TTC549 (cell line): ENCODE measurements around the gene CMIP.

ENCODE experiments used
- FAIRE-seq: peaks from 2 replicates; lab custom pipeline; 2012; peaks lifted over from hg19 to GRCh38; lab: Jason Lieb, UNC

Gene CMIP

DNA sequence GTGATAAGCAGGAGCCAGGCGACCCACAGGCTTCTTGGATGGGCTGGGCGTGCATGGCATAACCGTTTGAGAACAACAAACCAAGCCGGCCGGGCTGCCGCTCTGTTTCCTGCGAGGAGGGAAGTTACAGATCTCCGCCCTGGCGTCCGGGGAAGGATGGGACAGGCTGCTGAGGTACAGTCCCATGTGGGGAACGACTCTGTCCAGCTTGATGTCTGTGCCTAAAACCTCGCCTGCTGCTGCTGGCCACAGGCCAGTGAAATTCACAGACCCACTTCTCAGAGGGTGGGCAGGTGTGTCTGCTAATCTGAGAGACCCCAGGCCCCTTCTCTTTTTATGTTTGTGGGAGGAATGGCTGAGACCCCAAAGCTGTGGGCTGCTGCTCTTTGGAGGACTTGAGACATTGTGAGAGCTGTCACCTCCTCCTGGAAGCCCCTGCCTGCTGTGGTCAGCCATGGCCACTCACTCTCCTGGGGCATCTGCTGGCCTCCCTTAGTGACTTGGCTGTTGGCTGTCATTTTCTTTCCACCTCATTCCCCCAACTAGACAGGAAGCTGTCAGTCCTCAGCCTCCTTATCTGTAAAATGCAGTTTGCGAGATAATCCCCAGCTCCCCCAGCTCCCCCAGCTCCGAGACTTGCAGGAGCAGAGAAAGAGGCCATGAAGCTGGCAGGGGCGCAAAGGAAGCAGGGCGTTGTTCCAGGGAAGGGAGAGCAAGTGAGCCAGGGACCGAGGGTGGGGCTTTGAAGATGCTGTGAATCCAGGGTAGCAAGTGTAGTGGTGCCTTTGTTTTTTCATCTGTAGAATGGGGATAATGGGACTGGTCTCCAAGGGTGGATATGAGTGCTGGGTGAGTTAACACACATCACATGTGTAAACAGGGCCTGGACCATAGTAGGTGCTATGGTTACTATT lies 51.0 kb downstream of the CMIP start:
- no peak for FAIRE-seq

DNA sequence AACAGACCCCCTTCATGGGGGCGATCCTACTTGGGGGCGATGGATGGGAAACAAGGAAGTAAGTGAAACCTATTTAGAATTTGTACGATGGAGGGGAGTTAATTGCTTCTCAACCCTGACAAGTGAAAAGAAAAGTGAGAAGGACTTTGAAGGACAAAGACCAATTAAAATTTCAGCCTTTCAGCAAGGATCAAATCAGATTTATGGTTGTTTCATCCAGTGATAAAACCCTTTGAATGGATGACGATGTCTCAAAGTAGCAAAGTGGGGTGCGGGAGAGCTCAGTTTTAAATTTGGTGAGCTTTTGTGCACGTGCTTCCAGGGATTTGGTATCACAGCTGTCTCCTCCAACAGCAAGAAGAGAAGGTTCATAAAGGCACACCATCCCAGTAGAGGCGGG lies 51.7 kb downstream of the CMIP start:
- FAIRE-seq = no peak

DNA sequence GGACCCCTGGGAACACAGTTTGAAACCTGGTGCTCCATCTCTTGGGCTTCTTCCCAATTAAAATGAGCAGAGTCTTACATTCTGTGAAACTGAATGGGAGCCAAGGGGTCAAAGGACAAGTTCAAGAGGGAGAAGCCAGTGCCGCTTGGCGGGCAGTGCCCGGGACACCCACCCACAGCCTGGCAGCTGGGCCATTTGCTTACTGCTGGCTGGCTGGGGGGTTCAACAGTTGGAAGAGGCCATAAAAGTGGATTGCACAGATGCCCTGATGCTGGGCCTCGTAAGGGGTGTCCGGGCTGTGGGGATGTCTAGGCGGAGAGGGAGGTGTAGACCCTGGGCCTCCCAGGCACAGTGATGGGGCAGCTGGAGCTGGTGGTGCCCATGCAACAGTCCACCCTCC lies 52.1 kb downstream of the CMIP start:
- no peak for FAIRE-seq

DNA sequence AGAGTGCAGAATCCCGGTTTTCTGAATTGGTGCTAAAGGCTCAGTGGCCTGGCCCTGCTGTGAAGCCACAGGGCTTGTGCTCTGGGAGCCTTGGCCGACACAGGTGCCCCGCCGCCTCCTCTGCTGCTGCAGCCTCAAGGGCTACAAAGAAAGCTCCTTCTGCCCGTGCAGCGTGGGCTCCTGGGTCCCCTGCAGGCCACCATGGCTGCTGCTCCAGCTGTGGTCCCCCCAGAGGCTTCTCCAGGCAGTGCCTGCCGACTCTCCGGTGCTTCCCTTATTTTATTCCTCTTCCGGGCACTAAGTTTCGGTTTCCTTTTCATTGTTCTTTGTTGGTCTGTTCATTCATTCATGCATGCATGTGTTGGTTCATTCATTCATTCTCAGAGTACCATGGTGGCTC lies 53.1 kb downstream of the CMIP start:
- FAIRE-seq = no peak

DNA sequence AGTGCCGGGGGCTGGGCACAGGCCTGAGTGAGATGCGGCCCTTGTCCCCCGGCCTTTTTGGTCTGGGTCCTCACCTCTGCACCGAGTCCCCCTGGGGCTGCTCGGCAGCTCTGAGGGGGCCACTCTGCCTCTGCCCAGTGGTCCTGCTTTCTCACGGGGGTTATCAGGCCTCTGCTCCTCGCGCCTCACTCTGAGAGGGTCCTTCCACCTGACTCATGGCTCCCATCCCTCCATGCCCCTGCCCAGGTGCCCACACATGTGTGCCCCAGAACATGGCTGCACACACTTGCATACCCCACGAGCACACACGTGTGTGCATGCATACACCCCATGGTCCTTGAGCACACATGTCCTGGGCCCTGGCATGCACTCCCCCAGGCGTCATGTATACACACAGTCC lies 53.7 kb downstream of the CMIP start:
- FAIRE-seq = no peak

DNA sequence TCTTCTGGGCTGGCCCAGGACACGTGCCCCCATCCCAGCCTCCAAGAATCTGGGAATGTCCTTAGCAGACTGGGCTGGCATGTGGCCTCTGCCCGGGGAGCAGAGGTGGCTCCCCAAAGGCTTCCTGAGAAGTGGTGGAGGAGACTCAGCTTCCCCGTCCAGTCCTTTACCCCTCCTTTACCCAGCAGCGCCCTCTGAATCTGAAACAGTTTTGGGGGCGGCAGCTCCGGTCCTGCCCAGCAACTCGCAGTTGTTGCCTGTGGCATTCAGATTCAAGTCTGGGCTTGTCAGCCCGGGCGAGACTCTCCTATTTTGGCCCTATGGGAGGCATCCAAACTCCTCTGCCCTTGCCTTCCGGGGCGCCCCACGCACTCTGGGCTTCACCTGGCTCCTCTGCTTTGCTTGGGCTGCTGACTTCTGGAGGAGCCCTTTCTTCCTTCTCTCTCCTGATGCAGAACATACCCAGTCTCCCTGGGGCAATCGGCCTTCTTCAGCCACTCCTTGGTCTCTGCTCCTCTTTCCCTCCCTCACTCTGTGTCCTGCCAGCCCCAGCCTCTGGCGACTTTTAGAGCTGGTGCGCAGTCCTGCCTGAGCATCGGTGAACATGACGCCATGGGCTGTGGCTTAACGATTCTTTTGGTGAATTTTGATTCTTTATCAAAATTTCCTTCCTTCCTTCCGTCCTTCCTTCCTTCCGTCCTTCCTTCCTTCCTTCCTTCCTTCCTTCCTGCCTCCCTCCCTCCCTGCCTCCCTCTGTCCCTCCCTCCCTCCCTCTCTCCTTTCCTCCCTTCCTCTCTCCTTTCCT lies 55.2 kb downstream of the CMIP start:
- FAIRE-seq = no peak

DNA sequence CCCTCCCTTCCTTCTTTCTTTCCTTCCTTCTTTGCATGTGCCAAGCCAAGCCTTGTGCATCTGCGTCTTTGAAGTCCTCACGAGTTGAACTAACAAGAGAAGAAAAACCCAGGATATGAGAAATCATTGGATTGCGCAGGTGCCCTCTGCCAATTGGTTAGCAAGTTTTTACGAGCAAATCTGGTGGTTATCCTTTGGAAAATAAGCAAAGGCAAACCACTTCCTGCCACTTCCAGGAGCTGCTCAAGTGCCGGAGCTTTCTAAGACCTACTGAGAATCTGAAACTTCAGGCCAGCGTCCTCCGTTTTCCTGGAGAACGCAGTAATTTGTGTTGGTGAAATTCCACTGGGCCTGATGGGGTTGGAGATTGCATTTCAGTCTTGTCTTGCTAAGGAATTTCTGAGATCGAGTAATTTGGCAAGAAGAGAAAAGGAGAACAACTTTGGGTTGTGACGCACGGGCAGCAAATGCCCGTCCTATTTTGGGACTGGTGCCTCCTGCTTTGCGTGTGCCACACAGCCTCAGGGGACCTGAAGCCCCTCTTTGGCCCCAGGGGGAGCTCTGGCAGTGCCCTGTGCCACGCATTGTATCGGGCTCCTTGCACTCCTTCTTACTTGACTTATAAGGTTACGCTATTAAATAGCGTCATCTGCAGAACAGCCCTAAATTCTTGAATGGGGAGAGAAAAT lies 56.4 kb downstream of the CMIP start:
- no peak for FAIRE-seq

DNA sequence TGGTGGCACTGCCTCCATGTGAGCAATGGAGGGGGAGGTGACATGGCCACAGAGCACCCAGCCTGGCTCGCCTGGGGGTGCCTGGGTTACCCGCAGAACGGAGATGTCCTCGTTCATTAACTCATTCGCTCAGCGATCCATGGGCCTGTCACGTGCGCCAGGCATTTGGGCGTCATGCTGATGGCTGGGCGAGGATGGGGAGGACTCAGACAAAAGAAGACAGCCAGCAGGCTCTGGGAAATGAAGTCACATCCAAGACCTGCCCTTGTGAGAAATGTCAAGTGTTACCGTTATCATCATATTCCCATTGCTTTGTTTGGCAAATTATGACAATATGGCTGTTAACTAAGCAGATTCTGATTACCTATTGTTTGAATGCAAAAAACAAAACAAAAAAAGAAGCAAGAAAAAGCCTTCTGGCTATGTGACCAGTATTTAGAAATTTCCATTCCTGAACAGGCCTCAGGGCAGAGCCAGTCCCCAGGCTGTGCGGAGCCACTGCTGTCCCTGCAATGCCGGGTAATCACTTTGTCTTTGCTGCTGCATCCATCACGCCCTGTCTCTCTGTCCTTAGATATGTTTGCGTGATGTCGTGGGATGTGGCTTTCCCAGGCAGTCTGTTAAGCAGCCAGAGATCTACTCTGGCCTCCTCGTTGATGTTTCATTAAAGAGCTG lies 57.9 kb downstream of the CMIP start:
- no peak for FAIRE-seq

DNA sequence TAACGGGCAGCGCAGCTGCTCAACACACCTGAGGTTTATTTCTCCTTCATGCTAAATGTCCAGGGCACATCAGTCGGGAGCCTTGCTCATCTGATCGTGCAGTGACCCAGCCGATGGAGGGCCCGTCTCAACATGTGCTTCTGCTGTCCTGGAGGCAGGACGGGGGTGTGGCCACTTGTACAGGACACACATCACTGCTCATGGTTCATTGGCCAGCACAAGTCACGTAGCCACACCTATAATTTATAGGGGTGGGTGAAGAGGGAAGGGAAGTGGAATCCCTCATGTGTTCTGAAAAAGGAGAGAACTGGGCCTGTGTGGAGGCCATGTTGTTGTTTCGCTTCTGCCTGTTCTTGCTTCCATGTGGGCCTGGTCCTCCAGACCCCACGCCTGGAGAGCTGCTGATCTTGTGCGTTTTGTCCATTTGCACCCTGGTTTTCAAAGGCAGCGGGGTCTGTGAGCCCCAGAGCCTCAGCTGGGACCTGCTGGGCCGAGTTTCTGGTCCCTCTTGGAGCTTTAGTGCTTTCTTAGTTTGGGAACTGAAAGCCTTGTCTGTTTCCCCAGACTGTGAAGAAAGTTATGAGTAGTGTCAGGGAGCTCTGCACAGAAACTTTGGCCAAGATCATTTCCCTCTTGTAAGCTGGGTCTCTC lies 60.5 kb downstream of the CMIP start:
- no peak for FAIRE-seq

DNA sequence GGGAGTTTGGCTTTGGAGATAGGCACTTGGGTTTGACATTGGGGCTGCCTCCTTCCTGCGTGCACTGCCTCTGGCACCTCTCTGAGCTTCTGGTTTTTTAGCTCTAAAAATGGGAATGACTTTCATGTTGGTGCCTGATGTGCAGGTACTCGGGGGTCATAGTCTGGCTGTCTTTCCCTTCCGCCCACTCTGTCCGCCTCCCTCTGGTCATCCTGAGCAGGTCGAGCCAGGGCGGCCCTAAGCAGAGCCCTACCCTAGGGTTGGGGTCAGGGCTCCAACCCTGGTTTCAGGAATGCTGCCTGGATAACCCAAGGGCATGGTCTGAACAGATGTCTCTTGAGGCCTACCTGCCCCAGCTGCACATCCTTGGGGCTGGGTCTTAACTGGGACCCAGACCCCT lies 64.8 kb downstream of the CMIP start:
- FAIRE-seq = no peak

DNA sequence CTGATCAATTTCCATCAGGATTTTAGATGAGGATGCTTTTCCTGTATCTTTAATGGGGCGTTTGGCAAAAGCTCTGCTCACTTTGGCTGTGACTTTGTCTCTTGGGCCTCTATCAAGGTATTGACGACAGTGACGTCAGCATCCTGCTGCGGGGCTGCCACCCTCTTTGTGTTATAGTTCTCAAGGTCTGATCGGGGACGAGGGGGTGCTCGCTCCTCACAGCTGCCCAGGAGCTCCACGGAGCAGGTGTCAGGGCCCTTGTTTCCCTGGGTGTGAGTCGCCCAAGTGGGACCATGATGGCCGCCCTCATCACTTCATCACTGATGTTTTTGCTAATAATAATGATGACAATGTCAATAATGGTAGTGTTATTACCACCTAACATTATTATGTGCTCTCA lies 65.4 kb downstream of the CMIP start:
- FAIRE-seq = no peak

DNA sequence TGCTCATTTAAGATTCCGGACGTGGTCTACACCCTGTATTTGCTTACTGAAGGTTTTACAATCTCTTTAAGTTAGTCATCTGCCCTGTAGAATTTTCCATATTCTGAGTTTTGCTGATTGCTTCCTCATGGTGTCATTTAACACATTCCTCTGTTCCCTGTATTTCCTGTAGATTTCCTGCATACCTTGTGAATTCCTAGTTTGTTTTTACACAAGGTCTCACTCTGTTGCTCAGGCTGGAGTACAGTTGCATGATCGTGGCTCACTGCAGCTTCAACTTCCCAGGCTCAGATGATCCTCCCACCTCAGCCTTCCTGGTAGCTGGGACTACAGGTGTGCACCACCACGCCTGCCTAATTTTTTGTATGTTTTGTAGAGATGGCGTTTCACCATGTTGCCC lies 66.8 kb downstream of the CMIP start:
- no peak for FAIRE-seq

DNA sequence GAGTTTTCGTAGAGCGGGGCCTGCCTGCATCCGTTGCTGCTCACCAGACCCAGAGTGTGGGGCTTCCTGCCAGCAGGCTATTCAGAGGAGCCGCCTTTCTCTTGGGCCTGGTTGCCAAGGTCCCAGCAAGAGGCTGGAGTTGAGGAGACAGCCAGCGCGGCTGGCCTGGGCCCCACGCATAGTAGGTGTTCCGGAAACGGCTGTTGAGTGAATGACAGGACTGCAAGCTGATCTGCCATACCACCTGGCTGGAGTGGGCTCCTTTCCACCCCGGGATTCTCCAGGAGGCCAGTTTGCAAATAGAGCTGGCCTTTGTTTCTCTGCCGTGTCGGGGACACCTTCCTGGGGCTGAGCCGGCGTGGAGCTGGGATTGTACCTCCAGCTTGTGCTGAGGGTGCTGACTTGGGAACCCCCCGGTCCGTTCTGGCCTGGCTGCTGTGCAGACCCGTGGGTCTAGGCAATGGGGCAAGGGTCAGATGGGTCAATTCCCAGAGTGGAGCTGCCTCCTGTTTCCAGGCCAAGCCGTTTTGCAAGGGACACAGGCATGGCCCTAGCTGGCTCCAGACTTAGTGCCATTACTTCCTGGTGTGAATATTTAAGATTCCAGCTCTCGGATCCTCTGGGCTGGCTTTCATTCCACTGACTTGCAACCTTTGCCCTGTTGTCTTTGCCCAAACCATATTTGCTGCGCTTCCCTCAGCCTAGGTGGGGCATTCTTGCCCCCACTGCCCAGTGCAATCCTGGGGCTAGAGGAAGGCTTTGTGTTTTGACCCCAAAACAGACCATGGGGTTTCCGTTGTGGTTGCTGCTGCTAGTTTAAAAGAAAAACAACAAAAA lies 68.8 kb downstream of the CMIP start:
- no peak for FAIRE-seq

DNA sequence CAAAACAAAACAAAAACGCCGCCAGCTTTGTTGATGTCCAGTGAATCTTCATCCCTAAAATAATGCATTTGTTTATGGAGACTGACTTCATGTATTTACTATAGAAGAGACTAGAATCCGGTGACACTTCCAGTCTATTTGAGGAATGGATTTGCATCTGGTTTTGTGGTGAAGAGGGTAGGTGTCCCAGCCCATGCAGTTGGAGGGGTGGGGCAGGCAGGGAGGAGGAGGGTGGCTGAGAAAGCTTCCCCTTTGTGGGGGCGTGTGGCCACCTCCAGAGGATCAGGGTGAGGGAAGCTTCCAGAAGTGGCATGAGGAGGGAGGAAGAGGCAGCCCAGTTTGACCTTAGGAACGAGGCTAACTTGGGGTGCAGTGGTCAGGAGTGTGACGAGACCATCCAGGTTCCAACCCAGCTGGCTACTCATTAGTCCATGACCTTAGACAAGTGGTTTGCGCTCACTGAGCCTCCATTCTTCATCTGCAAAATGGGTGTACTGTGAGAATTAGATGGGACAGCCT lies 69.5 kb downstream of the CMIP start:
- no peak for FAIRE-seq

DNA sequence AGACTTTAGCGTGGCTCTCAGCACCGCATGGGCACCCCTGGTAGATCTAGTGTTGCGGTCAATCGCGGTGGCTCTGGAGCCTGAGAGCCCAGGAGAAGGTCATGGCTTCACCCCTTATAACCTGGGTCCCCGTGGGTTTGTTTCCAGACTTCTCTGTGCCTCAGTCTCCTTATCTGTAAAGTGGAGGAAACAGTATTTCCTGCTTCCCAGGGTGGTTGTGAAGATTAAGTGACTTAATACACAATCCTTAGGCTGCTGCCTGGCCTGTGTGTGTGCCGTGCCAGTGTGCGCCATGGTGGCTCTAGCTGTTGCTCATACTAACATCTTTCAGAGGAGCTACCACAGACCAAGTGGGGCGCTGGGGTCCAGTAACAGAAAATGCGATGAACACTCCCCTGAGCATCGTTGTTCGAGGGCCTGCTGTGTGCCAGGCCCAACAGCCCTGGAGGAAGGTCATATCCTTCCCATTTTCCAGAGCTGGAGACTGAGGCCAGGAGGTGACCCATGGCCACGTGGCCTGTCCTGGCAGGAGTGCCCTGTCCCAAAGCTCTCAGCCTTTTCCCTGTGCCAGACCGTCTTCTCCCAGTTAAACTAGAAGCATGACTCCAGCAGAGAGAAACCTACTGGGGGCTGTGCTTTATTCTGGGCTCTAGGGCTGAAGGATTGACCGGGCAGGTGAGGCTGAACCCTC lies 70.1 kb downstream of the CMIP start:
- FAIRE-seq = no peak

DNA sequence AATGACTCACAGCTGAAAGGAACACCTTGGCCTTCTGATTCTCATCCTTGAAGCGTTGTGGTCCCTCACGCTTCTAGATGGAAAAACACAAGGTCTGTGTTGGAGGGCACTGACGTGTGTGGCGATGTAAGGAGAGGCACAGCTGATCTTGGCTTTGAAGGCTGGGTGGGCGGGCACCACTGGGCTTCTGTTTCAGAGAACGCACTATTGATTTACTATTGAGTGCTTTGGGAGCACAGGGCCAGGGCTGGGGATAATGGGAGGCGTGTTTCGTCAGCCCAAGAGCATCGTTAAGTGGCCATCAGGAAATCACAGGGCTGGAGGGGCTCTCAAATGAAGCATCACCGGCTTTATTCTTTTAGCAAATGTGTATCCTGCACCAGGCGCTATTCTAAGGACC lies 70.7 kb downstream of the CMIP start:
- no peak for FAIRE-seq

DNA sequence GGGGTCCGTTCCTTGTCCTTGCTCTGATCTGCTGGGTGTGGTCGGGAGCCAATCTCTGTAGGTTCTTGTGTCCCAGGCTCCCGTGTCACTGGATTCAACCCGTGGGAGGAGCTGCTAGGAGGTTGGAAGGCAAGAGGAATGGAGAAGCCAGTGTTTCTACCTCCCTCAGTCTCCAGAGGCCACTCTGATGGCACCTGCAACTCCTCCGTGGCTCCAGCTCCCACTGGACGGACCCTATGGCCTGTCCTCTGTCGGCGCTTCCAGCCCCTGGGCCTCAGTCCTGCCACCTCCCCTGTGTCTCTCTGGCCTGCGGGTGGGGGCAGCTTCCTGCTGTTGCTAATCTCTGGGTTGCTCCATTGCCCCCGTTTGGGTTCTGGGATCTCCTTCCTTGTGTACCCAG lies 71.1 kb downstream of the CMIP start:
- FAIRE-seq = no peak

DNA sequence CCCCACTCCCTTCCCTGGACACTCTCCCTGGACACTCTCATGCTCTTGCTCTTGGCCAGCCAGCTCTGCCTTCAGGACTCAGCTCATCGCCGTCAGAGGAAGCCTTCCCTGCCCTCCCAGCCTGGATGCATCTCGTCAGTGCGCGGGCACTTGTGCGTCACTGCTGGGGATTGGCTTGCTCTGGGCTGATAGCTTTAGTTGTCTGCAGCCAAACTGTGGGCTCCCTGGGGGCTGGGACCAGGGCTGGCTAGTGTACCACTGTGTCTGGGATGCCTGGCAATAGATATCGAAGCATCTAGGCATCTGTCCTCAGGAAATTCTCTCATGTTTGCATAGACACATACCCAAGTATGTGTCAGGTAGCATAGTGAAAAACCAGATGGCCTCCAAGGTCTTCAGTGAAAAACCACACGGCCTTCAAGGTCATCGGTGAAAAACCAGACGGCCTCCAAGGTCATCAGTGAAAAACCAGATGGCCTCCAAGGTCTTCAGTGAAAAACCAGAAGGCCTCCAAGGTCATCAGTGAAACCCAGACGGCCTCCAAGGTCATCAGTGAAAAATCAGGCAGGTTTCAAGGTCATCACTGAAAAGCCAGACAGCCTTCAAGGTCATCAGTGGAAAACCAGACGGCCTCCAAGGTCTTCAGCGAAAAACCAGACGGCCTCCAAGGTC lies 72.0 kb downstream of the CMIP start:
- FAIRE-seq = no peak

DNA sequence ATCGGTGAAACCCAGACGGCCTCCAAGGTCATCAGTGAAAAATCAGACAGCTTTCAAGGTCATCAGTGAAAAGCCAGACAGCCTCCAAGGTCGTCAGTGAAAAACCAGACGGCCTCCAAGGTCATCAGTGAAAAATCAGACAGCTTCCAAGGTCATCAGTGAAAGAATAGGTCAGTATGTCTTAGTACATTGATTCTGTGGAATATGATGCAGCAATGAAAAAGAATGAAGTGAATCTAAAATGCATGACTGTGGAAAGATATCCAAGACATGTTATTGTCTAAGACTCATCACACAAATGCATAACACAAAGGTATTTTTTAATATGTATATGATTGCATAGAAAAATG lies 72.5 kb downstream of the CMIP start:
- no peak for FAIRE-seq
